Activated CD4-positive, alpha-beta T cell treated with anti-CD3 and anti-CD28 coated beads, Interleukin-2, amount 50 U/mL, for 4 hours (primary cell): ENCODE data around the gene P3H2.
"Not testable (repeated sequence)": the region's sequence is repeated elsewhere in the genome, so short reads cannot be mapped to it uniquely, and the experiment has no call there.

Experiments
- DNase-seq, 2 experiments: peaks; one replicate each; pipeline ENCODE4 v3.0.0-alpha.2; 2020

Gene P3H2

GRCh38 chr3:189978753-189979152 is 141.9 kb downstream of the P3H2 start:
- no peak for DNase-seq

GRCh38 chr3:189977174-189977573 is 143.5 kb downstream of the P3H2 start:
- DNase-seq, result no peak

- DNase-seq, result no peak
These were observed 145.2 kb downstream of the P3H2 start for GRCh38 chr3:189975391-189975990.

GRCh38 chr3:189974359-189974758 is 146.3 kb downstream of the P3H2 start:
- no peak for DNase-seq

GRCh38 chr3:189967254-189967865 is 153.3 kb downstream of the P3H2 start:
- DNase-seq, result no peak

- DNase-seq, result no peak
These were observed 153.9 kb downstream of the P3H2 start for GRCh38 chr3:189966843-189967242.

- DNase-seq, result no peak
These were observed 155.9 kb downstream of the P3H2 start for GRCh38 chr3:189964623-189965332.

- no peak for DNase-seq
These were observed 158.2 kb downstream of the P3H2 start for GRCh38 chr3:189962466-189962865.

- peak; percentile 63 to 68 for DNase-seq
These were observed 159.1 kb downstream of the P3H2 start for GRCh38 chr3:189961522-189962161.

- DNase-seq, result not testable (repeated sequence)
These were observed 159.6 kb downstream of the P3H2 start for GRCh38 chr3:189961086-189961485.

- DNase-seq, result no peak
These were observed 165.7 kb downstream of the P3H2 start for GRCh38 chr3:189954733-189955665.

- DNase-seq, result no peak
These were observed 167.1 kb downstream of the P3H2 start for GRCh38 chr3:189953551-189953950.

GRCh38 chr3:189952272-189952671 is 168.4 kb downstream of the P3H2 start:
- DNase-seq, result no peak

- DNase-seq, result no peak
These were observed 170.4 kb downstream of the P3H2 start for GRCh38 chr3:189950258-189950657.

- no peak for DNase-seq
These were observed 171.1 kb downstream of the P3H2 start for GRCh38 chr3:189949580-189949979.

- no peak for DNase-seq
These were observed 172.0 kb downstream of the P3H2 start for GRCh38 chr3:189948724-189949045.

- no peak for DNase-seq
These were observed 172.6 kb downstream of the P3H2 start for GRCh38 chr3:189947948-189948723.

- no peak for DNase-seq
These were observed 173.6 kb downstream of the P3H2 start for GRCh38 chr3:189947068-189947467.

GRCh38 chr3:189945935-189946709 is 174.6 kb downstream of the P3H2 start:
- DNase-seq, result no peak

GRCh38 chr3:189944285-189945145 is 176.2 kb downstream of the P3H2 start:
- no peak for DNase-seq
